NB4 (cell line): ENCODE results near the gene COL4A1.

Experiments used
- DNase-seq: peaks from one replicate; pipeline ENCODE4 v3.0.0; 2010; ENCODE audit warnings: low read depth
- H3K4me3 ChIP-seq: one replicate; pipeline ENCODE4 v1.5.1; 2011; ENCODE audit warnings: mild to moderate bottlenecking, low read depth, low read length, moderate library complexity
- CTCF ChIP-seq: IDR thresholded peaks from one replicate; pipeline ENCODE4 v1.5.1; 2012; ENCODE audit warnings: low read depth, low read length
- MAX ChIP-seq: IDR thresholded peaks from 2 replicates; pipeline ENCODE4 v1.6.1; 2011; ENCODE audit warnings: low read depth, low read length
- MYC ChIP-seq: IDR thresholded peaks from 2 replicates; pipeline ENCODE4 v1.6.1; 2011; ENCODE audit warnings: low read depth, low read length
- POLR2A ChIP-seq: IDR thresholded peaks from 2 replicates; pipeline ENCODE4 v1.6.1; 2011; ENCODE audit warnings: mild to moderate bottlenecking; ENCODE audit not compliant: insufficient read length; ENCODE audit errors: extremely low read depth

COL4A1 gene

GRCh38 chr13:110109910-110110309, 197.0 kb downstream of the COL4A1 start:
- TF ChIP-seq CTCF (no peak), MYC (no peak), MAX (no peak)
- H3K4me3 ChIP-seq: no peak overlapping the region
- DNase-seq: peak; percentile 65

- peak overlapping the region; percentile 25 for H3K4me3 ChIP-seq
- TF ChIP-seq MAX (no peak), MYC (no peak), CTCF (no peak), POLR2A (no peak)
Observed at GRCh38 chr13:110109140-110109783, 197.7 kb downstream of the COL4A1 start.

GRCh38 chr13:110108348-110109139, 198.4 kb downstream of the COL4A1 start:
- H3K4me3 ChIP-seq: no peak overlapping the region
- peak; percentile 91 for DNase-seq
- 0 out of 2 replicates have a peak, but pooled peaks have one; percentile 21 for TF ChIP-seq MYC
- no peak for TF ChIP-seq POLR2A
- TF ChIP-seq CTCF: peak; percentile 73
- peak; percentile 62 for TF ChIP-seq MAX

More at GRCh38 chr13:110109140-110109783, 197.7 kb downstream of the COL4A1 start:
- peak; percentile 82 for DNase-seq

GRCh38 chr13:110107568-110108347, 199.2 kb downstream of the COL4A1 start:
- DNase-seq: peak; percentile 66
- peak; percentile 49 for TF ChIP-seq CTCF
- no peak for TF ChIP-seq MAX
- no peak overlapping the region for H3K4me3 ChIP-seq

GRCh38 chr13:110106726-110107125, 200.2 kb downstream of the COL4A1 start:
- TF ChIP-seq MAX (no peak; the same call in 1 of the 2 replicates), CTCF (no peak)
- peak; percentile 81 for DNase-seq
- H3K4me3 ChIP-seq: no peak overlapping the region
